Neural cell (in vitro differentiated cells): ENCODE measurements around the gene ZNF438. TPM values are rescaled to one million over a fixed set of nuclear protein-coding genes. Genes with fewer than 3 reads are reported as not detected.

ENCODE experiments used
- H2AFZ ChIP-seq: fragments of 200-600, 300-800 bp; sonication (generic), shearing (Covaris generic); 2 replicates; pipeline ENCODE4 v1.6.0; 2014; ENCODE audit warnings: low read depth, mild to moderate bottlenecking, antibody characterized with exemption, low read length, moderate library complexity
- H3F3A ChIP-seq: fragments of 200-600 bp; shearing (Covaris generic); 2 replicates; pipeline ENCODE4 v1.6.1; 2016; ENCODE audit warnings: mild to moderate bottlenecking, moderate library complexity, mixed read lengths, antibody characterized with exemption, low read length; ENCODE audit not compliant: insufficient read depth, poor library complexity, severe bottlenecking
- H3K27ac ChIP-seq: fragments of 200-600, 300-800 bp; sonication (generic), shearing (Covaris generic); 2 replicates; pipeline ENCODE4 v1.5.1; 2014; ENCODE audit warnings: mild to moderate bottlenecking, low read length, moderate library complexity
- H3K27me3 ChIP-seq: fragments of 300-800, 200-600 bp; sonication (generic), shearing (Covaris generic); 2 replicates; pipeline ENCODE4 v1.6.0; 2014; ENCODE audit warnings: mild to moderate bottlenecking, low read depth, low read length, moderate library complexity; ENCODE audit not compliant: insufficient read depth
- H3K36me3 ChIP-seq: fragments of 300-800, 200-600 bp; sonication (generic), shearing (Covaris generic); 2 replicates; pipeline ENCODE4 v1.5.1; 2014; ENCODE audit warnings: mild to moderate bottlenecking, antibody characterized with exemption, low read length, moderate library complexity; ENCODE audit not compliant: insufficient read depth
- H3K4me2 ChIP-seq: fragments of 300-800, 200-600 bp; sonication (generic), shearing (Covaris generic); 2 replicates; pipeline ENCODE4 v1.6.0; 2014; ENCODE audit warnings: mild to moderate bottlenecking, low read length
- H3K4me3 ChIP-seq: fragments of 300-800, 200-600 bp; sonication (generic), shearing (Covaris generic); 2 replicates; pipeline ENCODE4 v1.5.1; 2014; ENCODE audit warnings: mild to moderate bottlenecking, low read length, moderate library complexity
- H3K79me2 ChIP-seq: fragments of 200-600 bp; shearing (Covaris generic); replicated peaks from 2 replicates; pipeline ENCODE4 v1.6.0; 2014; ENCODE audit warnings: mild to moderate bottlenecking, low read length, moderate library complexity; ENCODE audit not compliant: insufficient read depth
- H3K9ac ChIP-seq: fragments of 300-800, 200-600 bp; sonication (generic), shearing (Covaris generic); 2 replicates; pipeline ENCODE4 v1.6.1; 2016; ENCODE audit warnings: mild to moderate bottlenecking, low read length, mixed read lengths
- H3K9me2 ChIP-seq: fragments of 200-600 bp; shearing (Covaris generic); 2 replicates; pipeline ENCODE4 v1.6.1; 2016; ENCODE audit warnings: mild to moderate bottlenecking, low read length, mixed read lengths; ENCODE audit not compliant: insufficient read depth
- H3K9me3 ChIP-seq: fragments of 200-600, 300-800 bp; sonication (generic), shearing (Covaris generic); 2 replicates; pipeline ENCODE4 v1.6.1; 2016; ENCODE audit warnings: mild to moderate bottlenecking, mixed run types, low read length, moderate library complexity, mixed read lengths
- H4K20me1 ChIP-seq: fragments of 200-600 bp; shearing (Covaris generic); 2 replicates; pipeline ENCODE4 v1.6.1; 2016; ENCODE audit warnings: mild to moderate bottlenecking, mixed run types; ENCODE audit not compliant: insufficient read depth
- EP300 ChIP-seq: fragments of 450-650 bp; conservative IDR thresholded peaks from 2 replicates; pipeline ENCODE4 v1.6.1; 2014; ENCODE audit warnings: antibody characterized with exemption, mild to moderate bottlenecking, moderate library complexity; ENCODE audit not compliant: poor library complexity, severe bottlenecking
- EZH2 ChIP-seq: fragments of 200-600, 300-800 bp; shearing (Covaris generic), sonication (generic); IDR thresholded peaks from 2 replicates; pipeline ENCODE4 v1.6.1; 2014; ENCODE audit warnings: antibody characterized with exemption, low read length, borderline replicate concordance, mild to moderate bottlenecking; ENCODE audit not compliant: insufficient read depth, poor library complexity, severe bottlenecking
- MXI1 ChIP-seq: fragments of 450-650 bp; conservative IDR thresholded peaks from 2 replicates; pipeline ENCODE4 v1.6.1; 2014; ENCODE audit warnings: antibody characterized with exemption, mild to moderate bottlenecking; ENCODE audit not compliant: poor library complexity, severe bottlenecking
- POLR2AphosphoS5 ChIP-seq: IDR thresholded peaks from 2 replicates; pipeline ENCODE4 v1.6.1; 2012
- RAD21 ChIP-seq: fragments of 450-650 bp; conservative IDR thresholded peaks from 2 replicates; pipeline ENCODE4 v1.6.1; 2014; ENCODE audit warnings: antibody characterized with exemption, mild to moderate bottlenecking, moderate library complexity
- SMC3 ChIP-seq: fragments of 450-650 bp; conservative IDR thresholded peaks from 2 replicates; pipeline ENCODE4 v1.6.1; 2014; ENCODE audit warnings: antibody characterized with exemption, mild to moderate bottlenecking, moderate library complexity; ENCODE audit not compliant: poor library complexity
- TAF1 ChIP-seq: IDR thresholded peaks from 2 replicates; pipeline ENCODE4 v1.6.1; 2012; ENCODE audit warnings: low read depth
- polyA plus RNA-seq: library from polyadenylated mRNA; depleted of rRNA; stranded (reverse); fragments of >200 nt; gene quantifications from 2 replicates; pipeline ENCODE4 v1.2.3, GENCODE V29; 2014
- TF ChIP-seq, protein P1 (sequence below): IDR thresholded peaks from 2 replicates; pipeline ENCODE4 v1.6.1; 2012; ENCODE audit warnings: borderline replicate concordance
- TF ChIP-seq, protein P2 (sequence below): fragments of 450-650 bp; IDR thresholded peaks from 2 replicates; pipeline ENCODE4 v1.5.1; 2014; ENCODE audit warnings: antibody characterized with exemption, mild to moderate bottlenecking, moderate library complexity; ENCODE audit not compliant: poor library complexity, severe bottlenecking

The ZNF438 gene
- polyA plus RNA-seq, 1 donor from 2014 or later = 0.78 TPM

DNA sequence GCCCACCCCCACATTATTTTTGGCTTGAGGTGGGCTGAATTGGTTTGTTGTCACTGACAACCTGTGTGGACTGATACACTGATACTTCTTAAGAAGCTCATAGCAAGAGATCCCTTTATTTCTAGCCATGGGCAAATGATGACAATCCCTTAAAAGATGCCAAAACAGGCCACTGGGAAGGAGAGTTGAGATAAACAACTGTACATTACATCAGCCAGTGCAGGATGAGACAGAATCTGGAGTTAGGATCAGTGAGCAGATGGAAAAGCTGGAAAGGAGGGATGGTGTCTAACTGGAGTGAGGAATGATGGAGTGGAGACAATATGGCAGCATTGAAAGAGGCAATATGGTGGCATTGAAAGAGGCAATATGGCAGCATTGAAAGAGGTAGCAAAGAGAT is 206.2 kb downstream of the ZNF438 start:
- no peak overlapping the region for H3K4me2 ChIP-seq
- H3K4me3 ChIP-seq = no peak overlapping the region
- H3K27ac ChIP-seq = no peak overlapping the region
- no peaks in the 10 kb centered on the region for H3K36me3 ChIP-seq
- H2AFZ ChIP-seq = no peak overlapping the region
- no peaks in the 10 kb centered on the region for H4K20me1 ChIP-seq
- no peaks in the 10 kb centered on the region for H3K9me3 ChIP-seq
- H3K9me2 ChIP-seq = no peaks in the 10 kb centered on the region
- H3K9ac ChIP-seq = no peak overlapping the region
- no peaks in the 10 kb centered on the region for H3F3A ChIP-seq
- no peaks in the 10 kb centered on the region for H3K79me2 ChIP-seq
- H3K27me3 ChIP-seq = no peaks in the 10 kb centered on the region
- TF ChIP-seq EP300 = no peak
- no peak for TF ChIP-seq TAF1
- no peak for TF ChIP-seq RAD21
- TF ChIP-seq, protein P1, sequence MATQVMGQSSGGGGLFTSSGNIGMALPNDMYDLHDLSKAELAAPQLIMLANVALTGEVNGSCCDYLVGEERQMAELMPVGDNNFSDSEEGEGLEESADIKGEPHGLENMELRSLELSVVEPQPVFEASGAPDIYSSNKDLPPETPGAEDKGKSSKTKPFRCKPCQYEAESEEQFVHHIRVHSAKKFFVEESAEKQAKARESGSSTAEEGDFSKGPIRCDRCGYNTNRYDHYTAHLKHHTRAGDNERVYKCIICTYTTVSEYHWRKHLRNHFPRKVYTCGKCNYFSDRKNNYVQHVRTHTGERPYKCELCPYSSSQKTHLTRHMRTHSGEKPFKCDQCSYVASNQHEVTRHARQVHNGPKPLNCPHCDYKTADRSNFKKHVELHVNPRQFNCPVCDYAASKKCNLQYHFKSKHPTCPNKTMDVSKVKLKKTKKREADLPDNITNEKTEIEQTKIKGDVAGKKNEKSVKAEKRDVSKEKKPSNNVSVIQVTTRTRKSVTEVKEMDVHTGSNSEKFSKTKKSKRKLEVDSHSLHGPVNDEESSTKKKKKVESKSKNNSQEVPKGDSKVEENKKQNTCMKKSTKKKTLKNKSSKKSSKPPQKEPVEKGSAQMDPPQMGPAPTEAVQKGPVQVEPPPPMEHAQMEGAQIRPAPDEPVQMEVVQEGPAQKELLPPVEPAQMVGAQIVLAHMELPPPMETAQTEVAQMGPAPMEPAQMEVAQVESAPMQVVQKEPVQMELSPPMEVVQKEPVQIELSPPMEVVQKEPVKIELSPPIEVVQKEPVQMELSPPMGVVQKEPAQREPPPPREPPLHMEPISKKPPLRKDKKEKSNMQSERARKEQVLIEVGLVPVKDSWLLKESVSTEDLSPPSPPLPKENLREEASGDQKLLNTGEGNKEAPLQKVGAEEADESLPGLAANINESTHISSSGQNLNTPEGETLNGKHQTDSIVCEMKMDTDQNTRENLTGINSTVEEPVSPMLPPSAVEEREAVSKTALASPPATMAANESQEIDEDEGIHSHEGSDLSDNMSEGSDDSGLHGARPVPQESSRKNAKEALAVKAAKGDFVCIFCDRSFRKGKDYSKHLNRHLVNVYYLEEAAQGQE = no peak
- no peak for TF ChIP-seq MXI1
- TF ChIP-seq SMC3 = no peak
- TF ChIP-seq EZH2 = no peak

DNA sequence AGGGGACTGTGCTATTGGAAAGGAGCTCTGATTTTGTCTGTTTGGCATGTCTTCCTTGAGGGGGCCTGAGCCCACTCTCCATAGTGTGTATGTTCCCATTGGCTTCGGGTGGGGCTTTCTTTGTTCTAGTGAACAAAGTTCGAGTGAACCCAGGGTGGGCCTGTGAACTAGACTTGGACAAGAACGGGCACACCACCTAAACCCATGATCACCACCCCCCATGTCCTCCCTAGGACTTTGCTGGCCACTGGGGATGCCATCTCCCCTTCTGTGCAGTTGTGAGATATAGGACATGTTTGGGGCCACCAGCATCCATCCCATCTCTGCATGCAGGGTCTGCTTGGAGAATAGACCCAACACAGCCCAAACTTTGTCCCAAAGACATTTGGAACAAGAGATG is 206.6 kb downstream of the ZNF438 start:
- no peaks in the 10 kb centered on the region for H3K9me2 ChIP-seq
- H3K9me3 ChIP-seq = no peaks in the 10 kb centered on the region
- no peaks in the 10 kb centered on the region for H3K79me2 ChIP-seq
- no peak overlapping the region for H3K4me3 ChIP-seq
- no peak overlapping the region for H3K4me2 ChIP-seq
- H3F3A ChIP-seq = no peaks in the 10 kb centered on the region
- H2AFZ ChIP-seq = no peak overlapping the region
- no peaks in the 10 kb centered on the region for H4K20me1 ChIP-seq
- TF ChIP-seq EZH2 = no peak
- TF ChIP-seq TAF1 = no peak
- H3K9ac ChIP-seq = no peak overlapping the region
- H3K36me3 ChIP-seq = no peaks in the 10 kb centered on the region
- no peaks in the 10 kb centered on the region for H3K27me3 ChIP-seq
- H3K27ac ChIP-seq = no peak overlapping the region

DNA sequence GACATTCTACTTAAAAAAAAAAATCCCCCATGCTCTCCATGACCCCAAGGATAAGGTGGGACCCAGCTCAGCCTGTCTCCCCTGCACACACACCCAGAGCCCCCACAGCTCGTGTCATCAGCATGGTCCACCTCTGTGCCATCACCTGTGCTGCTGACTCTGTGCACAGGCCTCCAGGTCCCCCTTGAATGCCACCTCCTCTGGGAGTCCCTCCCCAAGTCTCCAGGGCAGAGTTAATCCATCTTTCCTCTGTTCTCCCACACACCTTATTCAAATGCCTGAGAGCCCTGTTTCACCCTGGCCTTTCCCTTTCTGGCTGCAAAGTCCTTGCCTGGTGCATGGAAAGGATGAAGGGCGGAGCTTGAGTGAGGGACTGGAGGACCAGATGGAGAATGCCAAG is 208.0 kb downstream of the ZNF438 start:
- Histone ChIP-seq H3F3A (no peaks in the 10 kb centered on the region), H3K9me3 (no peaks in the 10 kb centered on the region), H2AFZ (no peak overlapping the region), H3K79me2 (no peaks in the 10 kb centered on the region), H3K9me2 (no peaks in the 10 kb centered on the region), H3K36me3 (no peaks in the 10 kb centered on the region), H3K27me3 (no peaks in the 10 kb centered on the region), H3K27ac (no peak overlapping the region), H4K20me1 (no peaks in the 10 kb centered on the region), H3K4me3 (no peak overlapping the region), H3K9ac (no peak overlapping the region), H3K4me2 (no peak overlapping the region)
- no peak for TF ChIP-seq MXI1
- no peak for TF ChIP-seq POLR2AphosphoS5
- TF ChIP-seq, protein P2, sequence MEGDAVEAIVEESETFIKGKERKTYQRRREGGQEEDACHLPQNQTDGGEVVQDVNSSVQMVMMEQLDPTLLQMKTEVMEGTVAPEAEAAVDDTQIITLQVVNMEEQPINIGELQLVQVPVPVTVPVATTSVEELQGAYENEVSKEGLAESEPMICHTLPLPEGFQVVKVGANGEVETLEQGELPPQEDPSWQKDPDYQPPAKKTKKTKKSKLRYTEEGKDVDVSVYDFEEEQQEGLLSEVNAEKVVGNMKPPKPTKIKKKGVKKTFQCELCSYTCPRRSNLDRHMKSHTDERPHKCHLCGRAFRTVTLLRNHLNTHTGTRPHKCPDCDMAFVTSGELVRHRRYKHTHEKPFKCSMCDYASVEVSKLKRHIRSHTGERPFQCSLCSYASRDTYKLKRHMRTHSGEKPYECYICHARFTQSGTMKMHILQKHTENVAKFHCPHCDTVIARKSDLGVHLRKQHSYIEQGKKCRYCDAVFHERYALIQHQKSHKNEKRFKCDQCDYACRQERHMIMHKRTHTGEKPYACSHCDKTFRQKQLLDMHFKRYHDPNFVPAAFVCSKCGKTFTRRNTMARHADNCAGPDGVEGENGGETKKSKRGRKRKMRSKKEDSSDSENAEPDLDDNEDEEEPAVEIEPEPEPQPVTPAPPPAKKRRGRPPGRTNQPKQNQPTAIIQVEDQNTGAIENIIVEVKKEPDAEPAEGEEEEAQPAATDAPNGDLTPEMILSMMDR = no peak
- TF ChIP-seq EP300 = no peak
- TF ChIP-seq SMC3 = no peak
- TF ChIP-seq, protein P1 = no peak
- TF ChIP-seq EZH2 = no peak
- no peak for TF ChIP-seq RAD21
- TF ChIP-seq TAF1 = no peak
